ENCODE results near the gene APBB1IP.
"Not testable (repeated sequence)": the region's sequence is repeated elsewhere in the genome, so short reads cannot be mapped to it uniquely, and the experiment has no call there.

The APBB1IP gene

DNA sequence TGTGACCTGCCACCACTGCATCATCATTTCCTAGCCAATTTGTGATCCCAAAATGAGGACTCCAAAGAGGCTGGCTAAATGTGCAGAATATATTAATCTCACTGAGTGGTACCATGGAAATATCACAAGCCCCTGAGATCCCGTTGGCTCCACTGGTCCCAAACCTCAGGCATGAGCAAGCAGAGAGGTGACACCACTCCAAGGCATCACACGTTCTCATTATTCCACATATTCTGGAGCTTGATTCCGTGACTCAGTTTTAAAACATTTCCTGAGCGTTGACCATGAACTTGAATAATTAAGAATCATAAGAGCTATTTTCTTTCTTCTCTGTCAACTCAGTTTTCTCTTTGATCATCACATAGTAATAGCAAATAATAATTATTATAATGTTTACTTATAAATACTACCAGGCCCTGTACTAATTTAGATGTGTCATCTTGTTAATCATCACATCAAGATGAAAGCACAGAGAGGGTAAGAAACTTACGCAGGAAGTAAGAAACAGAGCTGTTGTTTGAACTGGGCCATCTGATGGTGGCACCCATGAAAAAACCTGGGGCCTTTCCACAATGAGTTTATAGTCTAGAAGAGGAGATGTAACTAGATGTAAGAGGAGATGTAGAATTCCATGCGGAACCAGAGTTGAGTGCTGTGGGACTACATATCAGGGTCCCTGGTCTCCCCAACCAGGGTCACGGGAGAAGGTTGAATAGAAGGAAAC lies 3.5 kb downstream of the APBB1IP start:
- no peak for DNase-seq (ENCODE audit: low read depth)

DNA sequence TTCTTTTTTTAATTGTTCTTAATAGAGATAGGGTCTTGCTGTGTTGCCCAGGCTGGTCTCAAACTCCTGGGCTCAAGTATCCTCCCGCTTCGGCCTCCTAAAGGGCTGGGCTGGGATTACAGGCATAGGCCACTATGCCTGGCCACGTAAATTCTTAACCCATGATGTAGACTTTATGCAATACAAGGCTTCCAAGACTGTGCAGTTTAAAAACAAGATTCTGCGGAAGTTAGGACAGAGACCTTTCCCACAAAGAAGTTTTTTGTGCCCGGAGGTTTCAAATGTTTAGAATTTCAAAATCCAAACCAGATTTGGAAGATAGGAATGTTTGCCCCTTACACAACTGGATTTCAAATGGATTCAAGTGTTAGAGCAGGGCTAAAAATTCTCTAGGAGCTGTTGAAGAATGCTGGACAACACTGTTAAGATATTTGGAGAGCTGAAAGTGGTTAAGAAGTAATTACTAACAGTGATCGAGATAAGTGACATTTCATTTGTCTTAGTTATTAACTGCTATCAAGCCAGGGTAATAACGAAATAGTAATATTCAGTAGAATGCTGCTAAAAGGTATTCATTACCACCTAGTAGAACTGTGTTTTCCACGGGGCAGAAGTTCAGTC lies 7.4 kb downstream of the APBB1IP start:
- DNase-seq (ENCODE audit: low read depth), result no peak

DNA sequence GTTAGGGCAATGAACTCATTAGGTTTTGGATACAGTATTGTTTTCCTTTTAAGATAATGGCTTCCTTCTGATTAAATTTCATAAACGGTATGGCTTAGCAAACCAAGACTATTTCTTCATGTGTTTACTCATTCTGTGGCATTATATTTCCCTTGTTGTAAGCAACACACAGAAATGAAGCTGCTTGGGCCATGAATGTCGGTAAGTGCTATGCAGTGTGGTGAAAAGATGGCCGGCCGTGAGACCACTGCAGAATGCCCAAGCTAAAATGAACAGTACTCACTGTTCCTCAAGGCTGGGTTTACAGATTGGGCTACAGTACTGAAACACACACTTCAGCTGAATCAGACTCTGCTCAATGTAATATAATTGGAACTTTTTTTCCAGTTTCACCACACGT lies 8.1 kb downstream of the APBB1IP start:
- DNase-seq (ENCODE audit: low read depth), result no peak

DNA sequence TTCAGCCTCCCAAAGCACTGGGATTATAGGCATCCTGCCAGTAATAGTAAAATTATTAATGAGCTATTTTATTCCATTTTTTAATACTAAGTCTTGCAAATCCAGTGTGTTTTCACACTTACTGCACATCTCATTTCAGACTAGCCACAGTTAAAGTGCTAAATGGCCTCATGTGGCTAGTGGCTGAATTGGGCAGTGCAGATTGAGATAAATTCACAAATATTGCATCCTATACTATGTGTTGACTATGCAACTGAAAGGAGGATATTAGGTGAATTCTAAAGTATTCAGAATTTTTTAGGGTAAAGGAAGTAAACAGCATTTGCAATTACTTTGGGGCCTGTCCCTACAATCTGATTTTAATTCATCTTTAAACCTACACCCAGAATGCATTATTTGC lies 10.2 kb downstream of the APBB1IP start:
- DNase-seq (ENCODE audit: low read depth), result no peak

DNA sequence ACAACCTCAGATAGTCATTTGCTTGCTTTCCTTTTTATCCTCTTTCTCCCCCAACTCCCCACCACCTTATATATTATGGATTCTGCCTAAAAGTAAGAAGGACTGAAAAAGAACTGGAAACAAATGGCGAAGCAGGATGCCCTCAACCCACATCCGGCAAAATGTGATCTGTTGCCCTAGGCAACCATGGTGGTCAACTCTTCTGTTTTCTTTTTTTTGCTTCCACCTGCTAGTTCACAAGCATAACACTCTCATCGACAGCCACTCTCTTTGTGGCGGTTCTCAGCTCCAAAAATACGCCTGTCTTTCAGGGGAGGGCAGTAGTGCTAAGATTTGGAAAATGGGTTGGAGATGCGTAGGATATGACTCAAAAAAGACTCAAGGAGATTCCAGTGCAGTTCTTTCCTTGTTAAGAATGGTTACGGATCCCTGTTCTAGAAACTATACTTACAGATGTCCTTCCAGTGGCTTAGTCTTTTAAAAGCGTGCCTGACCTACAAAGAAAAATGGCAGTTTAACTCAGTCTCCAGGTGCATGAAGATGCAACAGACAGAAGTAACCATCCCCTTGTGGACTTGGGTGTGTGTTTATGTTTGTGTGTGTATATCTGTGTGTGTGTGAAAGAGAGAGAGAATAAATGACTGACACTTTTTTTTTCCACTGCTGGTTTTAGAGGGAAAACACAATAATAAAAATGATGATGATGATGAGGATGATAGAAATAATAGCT lies 10.7 kb downstream of the APBB1IP start:
- no peak for DNase-seq (ENCODE audit: low read depth)

DNA sequence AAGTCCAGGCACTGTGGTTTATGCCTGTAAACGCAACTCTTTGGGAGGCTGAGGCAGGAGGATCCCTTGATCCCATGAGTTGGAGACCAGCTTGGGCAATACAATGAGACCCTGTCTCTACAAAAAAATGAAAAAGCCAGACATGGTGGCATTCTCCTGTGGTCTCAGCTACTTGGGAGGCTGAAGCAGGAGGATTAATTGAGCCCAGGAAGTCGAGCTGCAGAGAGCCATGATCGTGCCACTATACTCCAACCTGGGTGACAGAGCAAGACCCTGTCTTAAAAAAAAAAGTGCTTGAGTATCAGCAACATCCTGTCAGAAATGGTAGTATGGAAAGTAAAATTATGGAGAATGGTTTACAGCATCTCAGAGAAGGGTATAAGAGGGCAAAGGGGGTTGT lies 11.6 kb downstream of the APBB1IP start:
- no peak for DNase-seq (ENCODE audit: low read depth)

DNA sequence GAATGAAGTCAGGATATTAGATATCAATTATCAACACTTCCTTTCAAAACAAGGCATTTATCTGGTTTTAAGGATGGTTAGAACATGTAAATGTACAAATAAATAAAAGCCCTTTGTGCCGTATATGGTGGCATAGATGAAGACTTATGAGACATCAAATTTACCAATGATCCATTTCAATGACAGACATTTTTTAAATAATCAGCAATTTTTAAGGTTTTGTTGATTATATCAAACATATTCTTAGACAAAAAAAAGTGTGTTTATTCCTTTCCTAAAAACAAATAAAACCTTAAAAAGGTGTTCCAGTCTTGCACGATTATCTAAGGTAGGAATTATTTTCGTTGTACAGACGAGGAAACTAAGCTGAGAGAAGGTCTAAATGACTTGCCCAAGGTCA lies 13.8 kb downstream of the APBB1IP start:
- no peak for DNase-seq (ENCODE audit: low read depth)

DNA sequence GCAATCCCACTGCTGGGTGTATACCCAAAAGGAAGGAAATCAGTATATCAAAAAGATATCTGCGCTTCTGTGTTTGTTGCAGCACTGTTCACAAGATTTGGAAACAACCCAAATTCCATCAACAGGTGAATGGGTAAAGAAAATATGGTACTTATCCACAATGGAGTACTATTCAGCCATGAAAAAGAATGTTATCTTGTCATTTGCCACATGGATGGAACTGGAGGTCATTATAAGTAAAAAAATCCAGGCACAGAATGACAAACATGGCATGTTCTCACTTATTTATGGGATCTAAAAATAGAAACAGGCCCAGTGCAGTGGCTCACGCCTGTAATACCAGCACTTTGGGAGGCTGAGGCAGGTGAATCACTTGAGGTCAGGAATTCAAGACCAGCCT lies 15.7 kb downstream of the APBB1IP start:
- DNase-seq (ENCODE audit: low read depth), result no peak

DNA sequence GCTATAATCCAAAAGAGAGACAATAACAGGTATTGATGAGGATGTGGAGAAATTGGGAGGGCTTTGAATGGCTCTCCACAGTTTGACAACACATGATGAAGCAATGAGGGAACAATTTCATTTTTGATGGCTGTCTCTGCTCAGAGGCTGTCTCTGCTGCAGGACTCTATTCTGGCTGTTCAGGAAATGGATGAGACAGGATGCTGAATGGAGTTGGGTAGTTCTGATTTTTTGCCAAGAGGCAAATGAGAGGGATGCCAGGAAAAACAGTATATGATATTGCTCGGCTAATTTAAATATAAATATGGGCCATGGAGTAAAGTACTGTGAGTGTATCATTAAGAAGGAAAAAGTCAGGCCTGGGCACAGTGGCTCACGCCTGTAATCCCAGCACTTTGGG lies 16.8 kb downstream of the APBB1IP start:
- no peak for DNase-seq (ENCODE audit: low read depth)

DNA sequence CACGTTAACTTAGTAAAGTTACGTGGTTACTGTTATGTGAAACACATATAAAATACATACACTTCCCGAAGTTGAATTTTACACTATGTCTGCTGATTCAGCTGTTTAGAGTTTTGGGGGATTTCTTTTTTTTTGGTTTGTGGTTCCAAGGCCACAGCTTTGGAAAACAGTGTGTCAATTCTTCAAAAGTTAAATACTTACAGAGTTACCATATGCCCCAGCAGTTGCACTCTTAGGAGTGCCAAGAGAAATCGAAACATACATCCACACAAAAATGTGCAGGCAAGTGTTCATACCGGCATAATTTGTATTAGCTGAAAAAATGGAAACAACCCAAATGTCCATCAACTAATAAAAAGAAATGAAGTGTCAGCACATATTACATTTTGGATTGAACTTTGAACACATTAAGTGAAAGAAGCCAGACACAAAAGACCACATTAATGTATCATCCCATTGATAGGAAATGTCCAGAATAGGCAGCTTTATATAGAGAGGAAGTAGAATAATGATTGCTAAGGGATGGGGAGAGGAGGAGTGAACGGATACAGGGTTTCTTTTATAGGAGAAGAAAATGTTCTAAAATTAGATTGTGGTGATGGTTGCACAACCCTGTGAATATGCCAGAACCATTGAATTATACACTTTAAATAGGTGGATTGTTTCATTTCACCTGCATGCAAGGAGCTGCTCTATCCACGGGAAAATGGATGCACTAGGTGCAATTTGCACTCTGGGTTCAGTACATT lies 17.6 kb downstream of the APBB1IP start:
- no peak for DNase-seq (ENCODE audit: low read depth)

DNA sequence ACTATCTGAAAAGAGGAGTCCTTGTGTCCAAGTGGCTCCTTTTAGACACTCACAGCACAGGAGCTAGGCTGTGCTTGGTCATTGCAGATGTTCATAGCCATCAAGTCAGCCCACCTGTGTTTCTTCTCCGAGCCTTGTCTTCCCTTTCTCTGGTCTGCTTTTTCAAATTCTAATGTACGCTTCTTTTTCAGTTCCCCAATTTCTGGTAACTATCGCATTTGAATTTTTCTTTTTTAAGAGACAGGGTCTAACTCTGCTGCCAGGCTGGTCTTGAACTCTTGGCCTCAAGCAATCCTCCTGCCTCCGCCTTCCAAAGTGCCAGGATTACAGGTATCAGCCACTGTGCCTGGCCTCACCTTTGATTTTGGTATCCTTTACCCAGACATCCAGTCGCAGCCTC lies 18.9 kb downstream of the APBB1IP start:
- DNase-seq (ENCODE audit: low read depth), result no peak

DNA sequence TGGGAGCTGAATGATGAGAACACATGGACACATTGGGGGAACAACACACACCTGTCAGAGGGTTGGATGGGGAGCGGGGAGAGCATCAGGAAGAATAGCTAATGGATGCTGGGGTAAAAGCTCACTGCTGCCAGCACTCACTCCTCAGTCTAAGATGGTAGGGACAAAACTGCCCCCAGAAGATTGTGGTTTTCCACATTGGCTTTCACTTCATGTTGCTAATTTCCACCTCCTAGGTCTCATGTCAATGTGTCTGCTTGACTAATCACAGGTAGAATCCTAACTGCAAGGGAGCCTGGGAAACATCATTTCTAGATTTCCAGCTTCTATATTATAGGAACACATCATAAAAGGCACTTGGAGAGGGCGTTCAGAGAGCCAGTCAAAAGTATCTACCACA lies 22.6 kb downstream of the APBB1IP start:
- no peak for DNase-seq (ENCODE audit: low read depth)

DNA sequence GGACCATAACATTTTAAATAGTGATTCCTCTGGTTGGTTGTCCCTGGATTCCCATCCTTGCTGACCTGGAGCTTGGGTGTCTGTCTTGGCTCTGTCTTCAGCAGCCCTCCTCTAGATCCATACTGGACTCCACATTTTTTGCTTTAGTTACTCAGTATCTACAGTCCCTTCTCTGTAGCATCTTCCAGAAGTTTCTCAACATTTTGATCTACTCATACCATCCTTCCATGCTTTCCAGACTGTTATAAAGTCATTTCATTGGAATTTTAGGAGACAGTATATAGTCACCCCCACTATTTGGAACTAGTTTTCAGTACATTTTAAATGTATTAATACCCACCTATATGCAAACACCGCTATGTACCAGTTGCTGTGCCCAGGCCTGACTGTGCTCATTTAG lies 25.8 kb downstream of the APBB1IP start:
- DNase-seq (ENCODE audit: low read depth), result no peak

DNA sequence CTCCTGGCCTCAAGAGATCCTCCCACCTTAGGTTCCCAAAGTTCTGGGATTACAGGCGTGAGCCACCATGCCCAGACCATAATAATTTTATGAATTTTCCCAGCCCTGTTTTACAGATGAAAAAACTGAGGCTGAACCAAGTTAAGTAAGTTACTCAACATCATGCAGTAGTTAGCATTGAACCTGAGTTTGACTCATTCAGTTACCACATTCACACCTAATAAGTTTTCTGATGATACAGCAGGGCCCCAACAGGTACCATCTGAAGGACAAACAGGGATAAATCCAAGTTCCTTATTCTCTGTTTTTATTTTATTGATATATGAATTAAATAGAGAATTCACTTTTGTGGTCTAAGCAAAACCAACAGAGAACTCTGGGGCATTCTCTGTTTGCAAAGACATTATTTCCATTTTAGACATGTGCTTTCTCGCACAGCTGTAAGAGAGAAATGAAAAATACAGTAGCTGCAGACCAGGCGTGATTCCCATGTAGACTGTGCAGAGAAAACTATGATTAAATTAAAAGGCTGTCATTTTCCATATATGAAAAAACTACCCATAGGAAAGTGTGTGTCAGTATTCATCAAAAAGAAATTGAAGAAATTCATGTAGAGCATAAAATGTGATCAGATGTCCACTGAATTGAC lies 26.6 kb downstream of the APBB1IP start:
- DNase-seq (ENCODE audit: low read depth), result no peak

DNA sequence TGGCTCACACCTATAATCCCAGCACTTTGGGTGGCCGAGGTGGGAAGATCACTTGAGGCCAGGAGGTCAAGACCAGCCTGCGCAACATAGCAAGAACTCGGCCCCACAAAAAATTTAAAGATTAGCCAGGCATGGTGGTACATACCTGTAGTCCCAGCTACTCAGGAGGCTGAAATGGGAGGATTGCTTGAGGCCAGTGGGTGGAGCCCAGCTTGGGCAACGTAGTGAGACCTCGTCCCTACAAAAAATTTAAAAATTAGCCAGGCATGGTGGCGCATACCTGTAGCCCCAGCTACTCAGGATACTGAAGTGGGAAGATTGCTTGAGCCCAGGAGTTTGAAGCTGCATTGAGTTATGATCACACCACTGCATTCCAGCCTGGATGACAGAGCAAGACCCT lies 28.4 kb downstream of the APBB1IP start:
- DNase-seq (ENCODE audit: low read depth), result not testable (repeated sequence)

DNA sequence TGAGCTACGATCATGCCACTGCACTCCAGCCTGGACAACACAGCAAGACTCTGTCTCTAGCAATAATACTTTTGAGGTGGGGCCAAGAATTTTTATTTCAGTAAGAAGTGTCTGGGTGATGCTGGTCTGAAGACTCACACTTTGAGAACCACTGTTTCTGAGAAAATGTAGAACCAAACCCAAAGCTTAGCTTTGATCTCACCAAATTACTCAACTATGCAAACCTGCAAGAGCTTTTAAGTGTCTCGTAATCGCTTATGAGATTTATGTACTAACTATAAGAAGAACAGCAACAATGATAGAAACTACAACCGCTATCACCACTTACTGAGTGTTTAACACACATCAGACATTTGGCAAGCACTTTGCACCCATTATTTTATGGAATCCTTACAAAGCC lies 29.5 kb downstream of the APBB1IP start:
- DNase-seq (ENCODE audit: low read depth), result no peak

DNA sequence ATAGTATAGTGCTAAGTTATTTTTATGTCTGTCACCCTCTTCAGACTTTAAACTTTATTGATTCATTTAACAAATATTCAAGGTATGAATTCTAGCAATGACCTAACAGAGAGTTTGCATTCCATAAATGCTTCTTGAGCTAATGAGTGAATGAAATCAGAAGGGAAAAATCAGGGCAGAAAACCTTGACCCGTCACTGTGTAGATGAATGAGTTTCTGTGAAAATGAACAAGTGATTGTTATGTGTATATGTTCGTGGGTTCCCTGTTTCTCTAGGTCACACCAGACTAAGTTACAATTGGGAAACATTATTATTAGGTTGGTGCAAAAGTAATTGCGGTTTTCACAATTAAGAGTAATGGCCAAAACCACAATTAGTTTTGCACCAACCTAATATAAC lies 30.1 kb downstream of the APBB1IP start:
- DNase-seq (ENCODE audit: low read depth), result no peak

DNA sequence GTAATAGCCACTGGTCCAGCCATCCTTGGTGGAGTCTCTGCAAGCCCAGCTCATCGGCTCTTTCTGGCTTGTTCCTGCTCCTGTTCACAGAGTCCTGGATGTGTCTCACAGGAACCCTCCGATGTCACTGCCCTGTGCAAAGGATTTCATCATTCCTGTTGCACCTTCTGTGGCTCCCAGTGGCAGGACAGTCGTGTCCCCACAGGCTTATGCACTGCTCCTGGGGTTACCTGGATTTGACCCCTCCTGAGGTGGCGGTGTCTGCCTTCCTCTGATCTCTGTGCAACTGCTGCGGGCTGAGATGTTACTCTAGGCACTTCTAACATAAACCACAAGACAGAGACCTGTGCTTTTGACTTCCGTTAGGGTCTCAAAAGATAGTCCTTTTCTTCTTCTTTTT lies 30.6 kb downstream of the APBB1IP start:
- no peak for DNase-seq (ENCODE audit: low read depth)

DNA sequence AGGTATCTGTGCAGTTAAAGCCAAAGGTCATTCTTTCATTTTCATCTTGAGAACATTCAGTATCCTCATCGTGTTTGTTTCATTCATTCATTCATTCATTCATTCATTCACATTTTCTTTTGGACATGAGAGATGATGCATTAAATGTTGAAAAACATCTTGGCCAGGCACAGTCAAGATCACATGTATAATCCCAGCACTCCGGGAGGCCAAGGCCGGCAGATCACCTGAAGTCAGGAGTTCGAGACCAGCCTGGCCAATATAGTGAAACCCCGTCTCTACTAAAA lies 34.3 kb downstream of the APBB1IP start:
- no peak for DNase-seq (ENCODE audit: low read depth)

DNA sequence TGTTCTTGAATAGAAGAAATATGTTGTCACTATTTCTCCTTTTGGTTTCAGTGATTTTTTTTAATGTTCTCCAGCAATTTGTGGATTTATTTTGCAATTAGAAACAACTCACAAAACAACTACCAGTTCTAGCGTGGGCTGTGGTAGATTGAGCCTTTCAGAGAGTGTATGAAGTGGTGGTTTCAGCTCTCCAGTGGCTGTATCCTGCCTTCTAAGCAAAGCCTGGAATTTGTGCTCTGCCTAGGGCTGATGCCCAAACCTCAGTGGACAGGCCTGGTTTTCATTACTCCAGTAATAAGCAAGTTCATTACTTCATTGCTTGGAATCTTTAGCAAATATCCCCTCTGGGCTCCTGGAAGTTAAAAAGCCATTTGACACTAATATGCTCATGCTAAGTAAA lies 35.9 kb downstream of the APBB1IP start:
- no peak for DNase-seq (ENCODE audit: low read depth)

DNA sequence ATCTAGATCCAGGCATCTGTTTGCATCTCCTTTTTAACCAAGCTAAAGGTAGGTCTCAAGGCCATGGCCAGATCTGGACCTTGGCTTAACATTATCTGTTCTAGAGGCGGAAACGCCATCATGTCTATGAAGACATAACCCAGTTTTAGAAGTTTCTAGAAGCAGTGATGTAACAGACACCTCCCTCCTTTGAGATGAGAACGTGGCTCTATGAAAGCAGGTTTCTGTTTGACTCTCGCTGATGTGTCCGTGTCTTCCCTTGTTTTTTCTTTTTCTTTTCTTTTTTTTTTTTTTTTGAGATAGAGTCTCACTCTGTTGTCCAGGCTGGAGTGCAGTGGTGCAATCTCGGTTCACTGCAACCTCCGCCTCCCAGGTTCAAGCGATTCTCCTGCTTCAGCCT lies 36.7 kb downstream of the APBB1IP start:
- not testable (repeated sequence) for DNase-seq (ENCODE audit: low read depth)

DNA sequence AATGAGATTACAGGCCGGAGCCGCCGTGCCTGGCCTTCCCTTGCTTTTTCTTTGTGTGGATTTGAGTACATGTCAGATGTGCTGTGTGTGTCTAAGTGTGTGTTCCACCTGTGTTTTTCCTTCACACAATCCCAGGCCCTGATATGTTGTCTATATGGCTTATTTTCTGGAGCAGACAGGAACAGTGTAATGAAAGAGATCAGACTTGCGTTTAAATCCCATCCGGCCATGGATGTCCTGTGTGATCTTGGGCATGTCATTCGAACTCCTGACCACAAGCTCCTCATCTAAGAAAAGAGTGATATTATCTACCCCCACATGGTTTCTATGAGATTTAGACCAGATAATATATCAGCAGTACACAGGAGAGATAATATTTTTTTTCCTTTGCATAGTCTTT lies 37.2 kb downstream of the APBB1IP start:
- no peak for DNase-seq (ENCODE audit: low read depth)

DNA sequence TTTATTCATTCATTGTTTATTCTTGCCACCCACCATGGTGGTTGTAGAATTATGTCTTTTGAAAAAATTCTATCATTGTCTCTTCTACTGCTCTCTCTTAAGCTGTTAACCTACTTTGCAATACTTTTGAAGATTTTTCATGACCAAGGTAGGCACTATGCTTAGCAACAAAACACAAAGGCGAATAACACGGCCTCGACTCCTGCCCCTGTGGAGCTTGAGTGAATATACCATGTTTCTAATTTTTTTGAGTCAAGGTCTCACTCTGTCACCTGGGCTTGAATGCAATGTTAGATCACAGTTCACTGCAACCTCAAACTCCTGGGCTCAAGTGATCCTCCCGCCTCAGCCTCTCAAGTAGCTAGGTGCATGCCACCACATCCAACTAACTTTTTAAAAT lies 39.4 kb downstream of the APBB1IP start:
- no peak for DNase-seq (ENCODE audit: low read depth)
